GM21529 (cell line): ENCODE results near the gene TEX54.

Source experiments
- ATAC-seq: cut with Tn5 transposase; IDR thresholded peaks from one replicate; pipeline ENCODE4 v1.9.1; 2021; ENCODE audit not compliant: unreplicated experiment

Gene TEX54

GRCh38 chr11:62789576-62789975 is 43.1 kb downstream of the TEX54 start:
- ATAC-seq: no peak

GRCh38 chr11:62788991-62789390 is 43.6 kb downstream of the TEX54 start:
- no peak for ATAC-seq

DNA sequence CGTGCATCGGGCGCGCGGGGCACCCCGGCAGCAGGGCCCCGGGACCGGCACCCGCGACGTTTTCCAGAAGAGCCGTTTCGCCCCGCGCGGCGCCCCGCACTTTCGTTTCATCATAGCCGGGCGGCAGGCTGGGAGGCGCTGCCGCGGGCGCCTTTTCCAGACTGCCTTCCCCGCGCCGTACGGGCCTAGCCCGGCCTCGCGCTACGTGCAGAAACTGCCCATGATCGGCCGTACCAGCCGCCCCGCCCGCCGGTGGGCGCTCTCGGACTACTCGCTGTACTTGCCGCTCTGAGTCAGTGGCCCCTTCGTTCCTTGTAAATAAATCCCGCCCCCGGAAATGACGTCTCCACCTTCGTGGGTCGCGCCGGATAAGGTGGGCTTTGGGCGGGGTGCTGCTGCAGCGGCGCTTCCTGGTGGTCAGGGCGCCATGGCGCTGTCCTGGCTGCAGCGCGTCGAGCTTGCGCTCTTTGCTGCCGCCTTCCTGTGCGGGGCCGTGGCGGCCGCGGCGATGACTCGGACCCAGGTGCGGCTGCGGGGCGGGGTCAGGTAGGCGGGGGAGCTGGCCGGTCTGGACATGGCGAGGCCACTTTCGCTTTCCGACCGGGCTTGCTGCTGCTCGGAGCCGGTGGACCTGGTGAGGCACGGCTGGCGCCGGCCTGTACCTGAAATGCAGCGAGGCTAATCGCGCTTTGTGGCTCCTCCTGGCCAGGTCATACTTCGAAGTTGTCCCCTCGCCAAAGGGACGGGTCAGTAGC is 45.5 kb downstream of the TEX54 start, which contains the start of gene TMEM179B:
TMEM179B (plus strand) TSS at position 398 of the 755 bp plus-strand sequence; CDS start at position 428, 30 bp downstream.
- peak; percentile 58 for ATAC-seq

DNA sequence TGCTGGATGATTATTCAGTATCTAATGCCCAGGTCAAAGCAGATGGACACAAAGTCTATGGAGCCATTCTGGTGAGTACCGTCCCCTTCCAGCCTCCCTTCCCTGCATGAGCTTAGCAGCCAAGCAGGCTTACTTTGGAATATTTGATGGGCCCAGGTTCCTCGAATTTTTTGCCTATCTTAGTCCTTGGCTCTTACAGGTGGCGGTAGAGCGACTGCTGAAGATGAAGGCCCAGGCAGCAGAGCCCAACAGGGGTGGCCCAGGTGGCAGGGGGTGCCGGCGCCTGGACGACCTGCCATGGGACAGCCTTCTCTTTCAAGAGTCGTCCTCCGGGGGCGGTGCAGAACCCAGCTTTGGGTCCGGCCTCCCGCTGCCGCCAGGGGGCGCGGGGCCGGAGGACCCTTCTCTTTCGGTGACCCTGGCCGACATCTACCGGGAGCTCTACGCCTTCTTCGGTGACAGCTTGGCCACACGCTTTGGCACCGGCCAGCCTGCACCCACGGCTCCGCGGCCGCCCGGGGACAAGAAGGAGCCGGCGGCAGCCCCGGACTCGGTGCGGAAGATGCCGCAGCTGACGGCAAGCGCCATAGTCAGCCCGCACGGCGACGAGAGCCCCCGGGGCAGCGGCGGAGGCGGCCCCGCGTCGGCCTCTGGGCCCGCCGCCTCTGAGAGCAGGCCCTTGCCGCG is 46.2 kb downstream of the TEX54 start:
- ATAC-seq: peak; percentile 68

DNA sequence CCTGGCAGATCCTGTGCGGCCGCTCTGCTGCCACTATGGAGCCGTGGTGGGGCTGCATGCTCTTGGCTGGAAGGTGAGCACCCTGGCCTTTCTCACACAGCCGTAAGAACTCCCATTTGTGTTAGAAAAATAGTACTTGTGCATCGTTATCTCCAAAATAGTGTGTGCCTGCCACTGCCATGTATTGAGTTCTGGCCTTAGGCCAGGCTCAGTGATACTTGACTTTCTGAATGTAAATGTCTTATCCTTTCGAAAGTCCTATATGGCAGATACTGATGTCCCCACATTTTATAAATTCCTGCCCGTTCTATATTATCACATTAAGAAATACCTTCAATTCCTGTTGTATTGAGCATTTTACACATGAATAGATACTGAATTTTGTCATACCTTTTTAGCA is 49.9 kb downstream of the TEX54 start:
- no peak for ATAC-seq
